HG03175 (cell line): Measurements from ENCODE around the gene CEP112.
"Not testable (repeated sequence)": the region's sequence is repeated elsewhere in the genome, so short reads cannot be mapped to it uniquely, and the experiment has no call there.

ENCODE experiments used
- ATAC-seq: cut with Tn5 transposase; IDR thresholded peaks from one replicate; pipeline ENCODE4 v1.9.1; 2021; ENCODE audit warnings: mild to moderate bottlenecking, moderate library complexity; ENCODE audit not compliant: unreplicated experiment

The CEP112 gene

GRCh38 chr17:65749479-65749878 lies 442.5 kb downstream of the CEP112 start:
- ATAC-seq, result no peak

- ATAC-seq, result no peak
These were observed 446.7 kb downstream of the CEP112 start for GRCh38 chr17:65745241-65745640.

GRCh38 chr17:65743308-65743655 lies 448.7 kb downstream of the CEP112 start:
- ATAC-seq, result no peak

GRCh38 chr17:65742403-65743307 lies 449.3 kb downstream of the CEP112 start:
- ATAC-seq, result no peak

GRCh38 chr17:65741710-65742109 lies 450.2 kb downstream of the CEP112 start:
- no peak for ATAC-seq

- no peak for ATAC-seq
These were observed 452.9 kb downstream of the CEP112 start for GRCh38 chr17:65739034-65739433.

GRCh38 chr17:65737451-65737850 lies 454.5 kb downstream of the CEP112 start:
- ATAC-seq, result no peak

- ATAC-seq, result no peak
These were observed 458.6 kb downstream of the CEP112 start for GRCh38 chr17:65733314-65733713.

- ATAC-seq, result not testable (repeated sequence)
These were observed 459.3 kb downstream of the CEP112 start for GRCh38 chr17:65732667-65733066.

GRCh38 chr17:65730711-65731169 lies 461.2 kb downstream of the CEP112 start:
- ATAC-seq, result no peak

- ATAC-seq, result no peak
These were observed 462.7 kb downstream of the CEP112 start for GRCh38 chr17:65729207-65729606.

- no peak for ATAC-seq
These were observed 464.1 kb downstream of the CEP112 start for GRCh38 chr17:65727832-65728231.

- no peak for ATAC-seq
These were observed 464.7 kb downstream of the CEP112 start for GRCh38 chr17:65727246-65727645.

GRCh38 chr17:65723431-65724151 lies 468.3 kb downstream of the CEP112 start:
- no peak for ATAC-seq

- ATAC-seq, result no peak
These were observed 473.3 kb downstream of the CEP112 start for GRCh38 chr17:65718601-65719000.

GRCh38 chr17:65712383-65713267 lies 479.3 kb downstream of the CEP112 start:
- no peak for ATAC-seq

GRCh38 chr17:65711671-65712276 lies 480.2 kb downstream of the CEP112 start:
- ATAC-seq, result no peak

GRCh38 chr17:65707780-65708179 lies 484.2 kb downstream of the CEP112 start:
- ATAC-seq, result no peak

- no peak for ATAC-seq
These were observed 487.2 kb downstream of the CEP112 start for GRCh38 chr17:65704731-65705130.

- no peak for ATAC-seq
These were observed 488.0 kb downstream of the CEP112 start for GRCh38 chr17:65703891-65704290.

- ATAC-seq, result no peak
These were observed 492.5 kb downstream of the CEP112 start for GRCh38 chr17:65699459-65699858.
